HT1080 (cell line): ENCODE results near the gene CSF2RB. TPM values are rescaled to one million over a fixed set of nuclear protein-coding genes. Genes with fewer than 3 reads are reported as not detected.
A peak's percentile ranks its signal among the peaks of the same experiment; 100 is the strongest.

Experiments
- DNase-seq: peaks from one replicate; pipeline ENCODE4 v3.0.0-alpha.2; 2015; ENCODE audit warnings: low read depth
- polyA plus RNA-seq, 2 experiments: library from polyadenylated mRNA; depleted of rRNA; stranded (reverse); fragments of >200 nt; gene quantifications; 2 replicates each; pipeline ENCODE4 v1.2.3, GENCODE V29; 2015
- total RNA-seq: library from RNA; depleted of rRNA; stranded (reverse); fragments of >200 nt; shearing (Covaris generic); gene quantifications from 2 replicates; pipeline ENCODE4 v1.2.3, GENCODE V29; 2014; rRNA removed

CSF2RB gene
- not detected in 2 replicates for total RNA-seq
- polyA plus RNA-seq (2015; cell fraction: cytosol; rRNA removed), result not detected in 2 replicates
- polyA plus RNA-seq (2015; cell fraction: nucleus; rRNA removed), result not detected in 2 replicates

DNA sequence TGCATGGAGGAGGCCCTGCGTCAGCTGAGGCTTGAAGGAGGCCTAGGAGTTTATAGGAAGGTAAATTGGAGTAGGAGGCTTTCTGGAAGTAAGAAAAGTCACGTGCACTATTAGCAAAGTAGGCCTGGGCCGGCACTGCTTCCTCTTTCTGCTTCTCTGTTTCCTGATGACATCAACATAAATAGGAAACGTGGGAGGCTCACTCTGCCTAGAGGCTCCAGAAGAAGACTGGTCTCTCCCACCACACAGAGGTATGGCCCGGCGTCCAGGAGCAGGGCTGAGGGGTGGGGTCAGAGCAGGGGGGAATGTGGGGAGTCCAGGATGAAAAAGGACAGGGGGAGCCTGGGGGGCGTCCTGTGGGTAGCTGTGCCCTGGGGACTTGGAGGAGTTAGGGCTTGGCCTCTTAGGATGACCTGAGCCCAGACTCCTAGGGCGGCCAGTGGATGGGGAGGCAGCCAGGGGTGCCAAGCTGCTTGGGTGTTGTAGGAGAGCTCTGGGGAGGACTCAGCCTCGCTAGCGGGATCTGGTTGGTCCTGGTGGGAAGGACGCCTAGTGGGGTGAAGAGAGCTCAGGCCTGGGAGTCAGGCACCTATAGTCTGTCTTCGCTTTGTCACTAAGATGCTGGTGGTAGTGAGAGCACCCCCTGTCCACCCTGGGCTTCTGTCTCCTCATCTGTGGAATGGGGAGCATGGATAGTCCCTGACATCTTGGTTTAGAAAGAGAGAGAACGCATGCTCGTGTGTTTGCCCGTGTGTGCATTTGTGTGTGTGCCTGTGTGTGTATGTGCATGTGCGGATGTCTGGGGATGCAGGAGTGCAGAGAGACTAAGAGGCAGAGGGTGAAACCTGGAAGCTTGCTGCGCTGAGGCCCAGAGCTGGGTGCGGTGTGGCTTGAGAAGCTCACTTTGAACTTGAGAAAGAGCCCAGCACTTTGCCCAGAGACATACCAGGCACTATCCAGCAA, at the start of gene CSF2RB:
TSS of gene CSF2RB (plus strand) at position 202 of the 963 bp plus-strand sequence. CDS start 8,580 bp downstream, outside the sequence.
- DNase-seq, result no peak

- DNase-seq, result no peak
Measured at GRCh38 chr22:36863979-36864378, 49.4 kb upstream of the CSF2RB start.

DNA sequence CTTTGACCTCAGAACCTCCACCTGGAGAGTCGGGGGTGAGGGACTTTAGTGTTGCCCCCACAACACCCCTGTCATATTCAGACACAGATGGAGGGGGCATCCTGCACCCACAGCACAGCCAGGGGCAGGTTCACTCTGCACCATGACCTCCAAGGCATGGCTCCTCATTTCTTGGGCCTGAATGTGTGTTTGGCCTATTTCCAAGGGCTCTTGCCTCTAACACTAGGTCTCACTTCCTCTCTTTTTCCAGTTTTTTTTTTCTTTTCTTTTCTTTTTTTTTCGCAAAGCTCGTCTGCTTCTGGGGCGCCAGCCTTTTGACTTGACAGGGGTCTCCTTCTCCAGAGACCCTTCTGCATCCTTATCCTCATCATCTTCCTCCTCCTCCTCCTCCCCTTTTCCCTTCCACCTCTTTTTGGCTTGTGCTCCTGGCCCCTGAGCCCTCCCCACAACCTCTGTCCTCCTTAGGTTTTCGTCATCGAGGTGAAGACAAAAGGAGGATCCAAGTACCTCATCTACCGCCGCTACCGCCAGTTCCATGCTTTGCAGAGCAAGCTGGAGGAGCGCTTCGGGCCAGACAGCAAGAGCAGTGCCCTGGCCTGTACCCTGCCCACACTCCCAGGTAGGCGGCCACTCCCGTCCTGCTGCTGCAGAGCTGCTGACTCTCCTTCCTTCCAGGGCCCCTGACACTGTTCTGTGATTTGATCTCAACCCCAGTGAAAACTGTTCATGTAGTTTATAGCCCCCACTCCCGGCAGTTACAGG, 48.8 kb upstream of the CSF2RB start:
- DNase-seq, result no peak

DNA sequence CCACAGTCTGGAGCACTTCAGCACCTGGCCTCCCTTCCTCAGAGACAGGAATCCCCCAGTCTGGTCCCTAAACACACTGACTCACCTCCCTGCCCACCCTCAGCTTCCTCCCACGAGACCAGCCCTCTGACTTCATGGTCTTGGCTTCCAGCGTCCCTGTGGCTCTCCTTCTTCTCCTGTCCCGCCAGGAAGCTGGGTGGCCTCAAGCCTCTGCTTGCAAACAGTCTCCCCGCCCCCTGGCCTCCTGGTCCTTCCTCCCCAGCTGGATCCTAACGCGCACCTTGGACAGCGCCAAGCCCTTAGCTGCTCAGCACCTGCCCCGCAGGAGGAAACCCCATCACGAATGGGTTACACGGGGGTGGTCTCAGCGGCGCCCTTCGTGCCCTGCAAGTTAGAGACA, 48.1 kb upstream of the CSF2RB start:
- no peak for DNase-seq

- DNase-seq, result no peak
Measured at GRCh38 chr22:36867695-36868094, 45.7 kb upstream of the CSF2RB start.

- no peak for DNase-seq
Measured at GRCh38 chr22:36868546-36869181, 44.8 kb upstream of the CSF2RB start.

DNA sequence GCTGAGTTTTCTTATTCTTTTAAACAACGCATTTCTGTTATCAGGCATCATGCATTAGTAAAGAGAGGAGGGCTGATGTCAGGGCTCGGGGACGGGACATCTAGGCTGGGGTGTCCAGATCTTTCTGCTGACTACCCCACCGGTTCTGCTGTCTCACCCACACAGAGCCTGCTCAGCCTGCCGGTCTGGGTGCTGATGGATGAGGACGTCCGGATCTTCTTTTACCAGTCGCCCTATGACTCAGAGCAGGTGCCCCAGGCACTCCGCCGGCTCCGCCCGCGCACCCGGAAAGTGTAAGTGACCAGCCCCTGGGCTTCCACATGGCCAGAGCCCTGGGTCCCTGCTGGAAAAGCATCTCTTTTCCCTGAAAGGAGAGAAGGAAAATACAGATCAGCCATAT, 43.2 kb upstream of the CSF2RB start:
- DNase-seq, result no peak

- peak; percentile 8 for DNase-seq
Measured at GRCh38 chr22:36871669-36872081, 41.8 kb upstream of the CSF2RB start.

DNA sequence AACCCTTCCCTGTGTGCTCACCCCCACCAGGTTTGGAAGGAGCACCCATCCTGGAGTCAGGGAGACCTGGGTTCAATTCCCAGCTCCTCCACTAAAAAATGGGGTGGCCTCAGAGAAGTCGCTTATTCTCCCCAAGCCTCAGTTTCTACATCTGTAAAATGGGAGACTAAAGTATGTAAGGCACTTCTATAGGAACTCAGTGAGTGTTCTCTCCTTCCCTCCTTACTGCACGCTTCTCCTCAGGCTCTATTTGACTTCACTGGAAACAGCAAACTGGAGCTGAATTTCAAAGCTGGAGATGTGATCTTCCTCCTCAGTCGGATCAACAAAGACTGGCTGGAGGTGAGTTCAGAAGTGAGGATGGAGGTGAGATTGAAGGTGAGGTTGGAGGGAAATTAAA, 41.3 kb upstream of the CSF2RB start:
- DNase-seq, result no peak

GRCh38 chr22:36872866-36873498, 40.4 kb upstream of the CSF2RB start:
- DNase-seq, result no peak

DNA sequence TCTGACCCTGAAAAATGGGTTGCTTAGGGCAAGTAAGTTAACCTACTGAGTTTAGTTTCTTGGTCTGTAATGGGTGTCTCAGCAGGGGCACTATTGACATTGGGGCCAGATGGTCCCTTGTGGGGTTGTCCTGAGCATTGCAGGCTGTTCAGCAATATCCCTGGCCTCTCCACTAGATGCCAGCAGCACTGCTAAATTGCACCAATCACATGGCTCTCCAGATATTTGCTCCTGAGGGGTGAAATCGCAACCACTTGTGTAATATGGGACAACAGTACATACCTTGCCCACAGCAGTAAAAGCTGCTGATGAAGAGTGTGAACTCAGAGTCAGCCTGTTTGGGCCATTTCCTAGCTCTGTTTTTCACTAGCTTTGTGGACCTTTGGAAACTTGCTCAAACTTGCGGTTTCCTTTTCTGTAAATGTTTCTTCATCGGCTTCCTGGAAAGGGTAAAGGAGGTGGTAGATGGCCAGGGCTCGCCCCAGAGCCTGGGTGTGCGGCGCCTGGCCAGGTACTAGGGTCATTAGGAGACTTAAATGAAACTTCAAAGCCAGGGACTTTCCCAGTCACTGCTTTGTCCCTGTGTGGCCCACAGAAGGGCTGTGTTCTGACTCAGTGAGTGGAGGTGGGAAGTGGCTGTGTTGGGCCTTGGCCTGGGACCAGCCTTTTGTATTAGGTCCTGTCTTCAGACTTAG, 39.7 kb upstream of the CSF2RB start:
- peak; percentile 27 for DNase-seq

DNA sequence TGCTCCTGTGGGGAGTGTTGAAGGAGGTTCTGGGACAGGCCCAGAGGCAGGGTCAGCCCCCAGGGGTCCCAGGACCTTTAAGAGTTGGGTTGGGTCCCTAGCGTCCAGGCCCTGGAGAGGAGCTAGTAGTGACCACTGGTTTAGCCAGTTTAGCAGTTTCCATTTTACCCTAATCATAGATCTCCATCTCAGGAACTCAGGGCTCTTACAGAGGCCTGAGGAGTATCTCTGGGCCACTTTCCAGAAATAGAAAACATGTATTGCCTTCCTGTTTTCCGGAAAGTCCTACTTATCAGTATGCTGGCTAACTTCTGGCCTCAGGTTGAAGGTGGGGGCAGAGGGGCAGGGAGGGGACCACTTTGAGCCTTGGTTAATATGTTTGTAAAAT, 39.1 kb upstream of the CSF2RB start:
- no peak for DNase-seq

- no peak for DNase-seq
Measured at GRCh38 chr22:36874736-36875135, 38.7 kb upstream of the CSF2RB start.

DNA sequence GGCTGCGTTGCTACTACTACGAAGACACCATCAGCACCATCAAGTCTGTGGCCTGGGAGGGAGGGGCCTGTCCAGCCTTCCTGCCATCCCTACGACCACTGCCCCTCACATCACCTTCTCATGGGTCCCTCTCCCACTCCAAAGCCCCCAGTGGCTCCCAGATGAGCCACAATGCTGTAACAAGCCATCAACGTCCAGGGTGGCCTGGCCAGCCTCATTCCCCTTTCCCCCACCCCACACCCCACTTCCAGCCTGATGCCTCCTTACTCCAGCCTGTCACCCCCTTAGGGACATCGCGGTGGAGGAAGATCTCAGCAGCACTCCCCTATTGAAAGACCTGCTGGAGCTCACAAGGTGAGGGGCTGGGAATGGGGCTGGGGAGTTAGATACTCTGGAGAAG, 37.7 kb upstream of the CSF2RB start:
- DNase-seq, result no peak

DNA sequence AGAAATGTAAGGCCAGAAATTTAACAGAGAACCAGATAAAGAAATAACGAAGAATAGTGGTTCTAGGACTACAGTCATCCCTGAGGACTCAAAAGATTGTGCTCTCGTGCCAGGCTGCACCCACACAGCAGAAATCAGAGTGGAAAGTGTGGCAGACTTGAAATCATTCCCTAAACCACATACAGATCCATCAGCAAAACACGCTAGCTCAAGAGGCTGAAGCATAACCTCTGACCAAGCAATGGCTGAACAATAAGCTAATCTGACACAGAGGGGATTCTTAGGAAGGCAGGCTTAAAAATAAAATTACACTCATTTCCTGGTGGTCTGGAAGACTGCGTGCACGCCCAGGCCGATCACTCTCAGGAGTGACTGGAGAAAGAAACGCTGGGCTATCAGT, 33.7 kb upstream of the CSF2RB start:
- DNase-seq, result no peak

DNA sequence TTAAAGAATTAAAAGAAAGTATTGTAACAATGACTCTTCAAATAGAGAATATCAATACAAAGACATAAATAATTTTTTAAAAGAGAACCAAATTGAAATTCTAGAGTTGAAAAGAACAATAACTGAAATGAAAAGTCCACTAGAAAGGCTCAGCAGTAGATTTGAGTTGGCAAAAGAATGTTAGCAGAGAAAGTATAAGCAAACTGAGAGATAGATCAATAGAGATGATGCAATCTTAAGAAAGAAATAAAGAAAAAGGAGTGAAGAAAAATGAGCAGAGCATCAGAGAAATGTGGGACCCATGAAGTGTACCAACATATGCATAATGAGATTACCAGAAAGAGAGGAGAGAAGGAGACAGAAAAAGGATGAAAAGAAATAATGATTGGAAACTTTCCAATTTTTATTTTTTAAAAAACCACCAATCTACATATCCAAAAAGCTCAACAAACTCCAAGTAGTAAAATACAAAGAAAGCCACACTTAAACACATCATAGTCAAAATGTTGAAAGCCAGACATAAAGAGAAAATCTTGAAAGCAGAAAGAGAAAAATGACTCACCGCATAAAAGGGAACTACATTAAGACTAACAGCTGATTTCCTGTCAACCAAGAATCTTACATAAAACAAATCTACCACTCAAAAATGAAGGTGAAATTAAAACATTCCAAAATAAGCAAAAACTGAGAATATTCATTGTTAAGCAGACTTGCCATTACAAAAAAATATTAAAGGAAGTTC, 31.8 kb upstream of the CSF2RB start:
- DNase-seq, result no peak

GRCh38 chr22:36884349-36885158, 28.9 kb upstream of the CSF2RB start:
- no peak for DNase-seq

- no peak for DNase-seq
Measured at GRCh38 chr22:36885474-36885873, 28.0 kb upstream of the CSF2RB start.

GRCh38 chr22:36886016-36886415, 27.4 kb upstream of the CSF2RB start:
- DNase-seq, result no peak
